Suprapubic skin (tissue), 4 donors: Measurements from ENCODE around the gene KNDC1.

ENCODE experiments used
- EP300 ChIP-seq: sonication (generic); formaldehyde crosslinking; IDR thresholded peaks from one replicate; pipeline ENCODE4 v1.6.1; 2017; ENCODE audit warnings: antibody characterized with exemption
- POLR2A ChIP-seq, 2 donors: fragments of 450-650 bp; IDR thresholded peaks; one replicate each; pipeline ENCODE4 v1.6.1; 2017; ENCODE audit warnings: antibody characterized with exemption in 2 of 2, mild to moderate bottlenecking in 2 of 2, moderate library complexity in 2 of 2
- POLR2AphosphoS5 ChIP-seq, 3 donors: sonication (generic); formaldehyde crosslinking; IDR thresholded peaks; one replicate each; pipeline ENCODE4 v1.6.1; 2017; ENCODE audit warnings: antibody characterized with exemption in 3 of 3
- TF ChIP-seq, protein P1 (sequence below), 2 donors: fragments of 200-600 bp in 1 of 2; fragments of 450-650 bp in 1 of 2; sonication (generic) in 1 of 2; IDR thresholded peaks; one replicate each; pipeline ENCODE4 v1.5.1; 2016 to 2019; ENCODE audit warnings: antibody characterized with exemption in 2 of 2, mild to moderate bottlenecking in 1 of 2, moderate library complexity in 1 of 2

DNA sequence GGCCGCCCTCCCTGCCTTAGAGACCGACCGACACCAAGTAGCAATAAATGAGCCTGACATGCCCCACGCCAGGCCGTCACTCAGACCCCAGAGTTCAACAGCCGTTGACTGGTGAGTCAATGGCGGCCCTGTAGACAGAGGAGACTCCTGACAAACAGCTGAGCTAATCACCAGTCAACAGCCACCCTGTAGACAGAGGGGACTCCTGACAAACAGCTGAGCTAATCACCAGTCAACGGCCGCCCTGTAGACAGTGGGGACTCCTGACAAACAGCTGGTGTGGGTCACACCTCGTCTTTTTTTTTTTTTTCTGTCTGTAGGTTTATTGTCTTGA lies 16.9 kb upstream of the KNDC1 start:
- TF ChIP-seq, protein P1, sequence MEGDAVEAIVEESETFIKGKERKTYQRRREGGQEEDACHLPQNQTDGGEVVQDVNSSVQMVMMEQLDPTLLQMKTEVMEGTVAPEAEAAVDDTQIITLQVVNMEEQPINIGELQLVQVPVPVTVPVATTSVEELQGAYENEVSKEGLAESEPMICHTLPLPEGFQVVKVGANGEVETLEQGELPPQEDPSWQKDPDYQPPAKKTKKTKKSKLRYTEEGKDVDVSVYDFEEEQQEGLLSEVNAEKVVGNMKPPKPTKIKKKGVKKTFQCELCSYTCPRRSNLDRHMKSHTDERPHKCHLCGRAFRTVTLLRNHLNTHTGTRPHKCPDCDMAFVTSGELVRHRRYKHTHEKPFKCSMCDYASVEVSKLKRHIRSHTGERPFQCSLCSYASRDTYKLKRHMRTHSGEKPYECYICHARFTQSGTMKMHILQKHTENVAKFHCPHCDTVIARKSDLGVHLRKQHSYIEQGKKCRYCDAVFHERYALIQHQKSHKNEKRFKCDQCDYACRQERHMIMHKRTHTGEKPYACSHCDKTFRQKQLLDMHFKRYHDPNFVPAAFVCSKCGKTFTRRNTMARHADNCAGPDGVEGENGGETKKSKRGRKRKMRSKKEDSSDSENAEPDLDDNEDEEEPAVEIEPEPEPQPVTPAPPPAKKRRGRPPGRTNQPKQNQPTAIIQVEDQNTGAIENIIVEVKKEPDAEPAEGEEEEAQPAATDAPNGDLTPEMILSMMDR (IDR thresholded peaks at IDR 0.05), result no peak
- TF ChIP-seq POLR2A (IDR thresholded peaks at IDR 0.05) (no peak), POLR2AphosphoS5 (IDR thresholded peaks at IDR 0.05) (no peak), EP300 (no peak)
